ENCODE measurements around the gene ADD2.

ADD2 gene

GRCh38 chr2:70685771-70686171 lies 82.2 kb downstream of the ADD2 start:
- no peak for TF ChIP-seq CTCF (IDR thresholded peaks at IDR 0.05; ENCODE audit: insufficient read depth, low read depth, low read length, missing control alignments)
- no peak for DNase-seq (ENCODE audit: low read depth)
- H3K4me3 ChIP-seq (ENCODE audit: low read length), result no peak overlapping the region

- TF ChIP-seq CTCF (IDR thresholded peaks at IDR 0.05; ENCODE audit: insufficient read depth, low read depth, low read length, missing control alignments), result no peak
- no peak overlapping the region for H3K4me3 ChIP-seq (ENCODE audit: low read length)
- DNase-seq (ENCODE audit: low read depth), result no peak
Measured at GRCh38 chr2:70684846-70685622, 83.0 kb downstream of the ADD2 start.

- DNase-seq (ENCODE audit: low read depth), result no peak
- TF ChIP-seq CTCF (IDR thresholded peaks at IDR 0.05; ENCODE audit: insufficient read depth, low read depth, low read length, missing control alignments), result no peak
- no peak overlapping the region for H3K4me3 ChIP-seq (ENCODE audit: low read length)
Measured at GRCh38 chr2:70683455-70683854, 84.5 kb downstream of the ADD2 start.

GRCh38 chr2:70680735-70681134 lies 87.3 kb downstream of the ADD2 start:
- TF ChIP-seq CTCF (IDR thresholded peaks at IDR 0.05; ENCODE audit: insufficient read depth, low read depth, low read length, missing control alignments), result no peak
- no peak overlapping the region for H3K4me3 ChIP-seq (ENCODE audit: low read length)
- DNase-seq (ENCODE audit: low read depth), result no peak

GRCh38 chr2:70679259-70679658 lies 88.7 kb downstream of the ADD2 start:
- no peak for TF ChIP-seq CTCF (IDR thresholded peaks at IDR 0.05; ENCODE audit: insufficient read depth, low read depth, low read length, missing control alignments)
- no peak for DNase-seq (ENCODE audit: low read depth)
- no peak overlapping the region for H3K4me3 ChIP-seq (ENCODE audit: low read length)

GRCh38 chr2:70678576-70679143 lies 89.3 kb downstream of the ADD2 start:
- no peak for DNase-seq (ENCODE audit: low read depth)
- no peak for TF ChIP-seq CTCF (IDR thresholded peaks at IDR 0.05; ENCODE audit: insufficient read depth, low read depth, low read length, missing control alignments)
- H3K4me3 ChIP-seq (ENCODE audit: low read length), result no peak overlapping the region

All from epithelial cell of esophagus (primary cell).